Panc1 (cell line): ENCODE measurements around the gene OTX1. TPM values are rescaled to one million over a fixed set of nuclear protein-coding genes. Genes with fewer than 3 reads are reported as not detected.

Experiments used
- ATAC-seq: fragments of 200-7000 bp; cut with Tn5 transposase; 2 replicates; pipeline ENCODE4 v1.9.1; 2020; ENCODE audit warnings: mild to moderate bottlenecking, moderate library complexity
- BruUV-seq: library from RNA; stranded (reverse); fragments of 400-500 nt; replicated peaks from 2 replicates; lab custom pipeline; 2021; lab: Mats Ljungman, UMichigan
- CTCF ChIA-PET: fragments of 300-600 bp; sonication (Branson Sonifier 250); formaldehyde crosslinking; loops from one replicate; lab custom pipeline; 2022; ENCODE audit warnings: antibody characterized with exemption; lab: Charles Lee
- POLR2A ChIA-PET: fragments of 300-600 bp; sonication (Branson Sonifier 250); formaldehyde crosslinking; loops from one replicate; lab custom pipeline; 2022; ENCODE audit warnings: antibody characterized with exemption; lab: Charles Lee
- DNase-seq: peaks from one replicate; pipeline ENCODE4 v3.0.0-alpha.2; 2010; ENCODE audit warnings: low read depth, low spot score
- H3K27ac ChIP-seq: 2 replicates; pipeline ENCODE4 v1.5.1; 2011; ENCODE audit warnings: mild to moderate bottlenecking, low read length, inconsistent platforms
- H3K27me3 ChIP-seq: fragments of 200-500 bp; sonication (Bioruptor generic); 2 replicates; pipeline ENCODE4 v1.6.0; 2014; ENCODE audit warnings: low read length, inconsistent platforms; ENCODE audit not compliant: control insufficient read depth, insufficient read depth
- H3K36me3 ChIP-seq: fragments of 200-500 bp; sonication (Bioruptor generic); 2 replicates; pipeline ENCODE4 v1.5.1; 2014; ENCODE audit warnings: inconsistent platforms, mild to moderate bottlenecking, low read length, moderate library complexity; ENCODE audit not compliant: control insufficient read depth, insufficient read depth
- H3K4me1 ChIP-seq: 2 replicates; pipeline ENCODE4 v1.5.1; 2011; ENCODE audit warnings: inconsistent platforms, mild to moderate bottlenecking, low read length, moderate library complexity; ENCODE audit not compliant: control insufficient read depth, insufficient read depth
- H3K4me3 ChIP-seq, 2 experiments: 2 replicates each; pipeline ENCODE4 v1.5.1; 2011 to 2012; ENCODE audit warnings: low read depth in 2 of 2, low read length in 2 of 2, mild to moderate bottlenecking in 2 of 2, inconsistent platforms in 1 of 2, moderate library complexity in 1 of 2
- H3K9me3 ChIP-seq: fragments of 200-500 bp; sonication (Bioruptor generic); 2 replicates; pipeline ENCODE4 v1.5.1; 2014; ENCODE audit warnings: low read depth, mild to moderate bottlenecking, inconsistent platforms, low read length, moderate library complexity; ENCODE audit not compliant: control insufficient read depth, insufficient read depth
- POLR2AphosphoS5 ChIP-seq: IDR thresholded peaks from 2 replicates; pipeline ENCODE4 v1.6.1; 2012; ENCODE audit warnings: mild to moderate bottlenecking, low read depth, low read length, moderate library complexity
- SIN3A ChIP-seq: IDR thresholded peaks from 2 replicates; pipeline ENCODE4 v1.6.1; 2012; ENCODE audit warnings: low read depth, mild to moderate bottlenecking, low read length, moderate library complexity, borderline replicate concordance; ENCODE audit not compliant: insufficient read depth
- TCF7L2 ChIP-seq: IDR thresholded peaks from 2 replicates; pipeline ENCODE4 v1.6.1; 2011; ENCODE audit warnings: mild to moderate bottlenecking, low read depth, low read length, inconsistent platforms
- in situ Hi-C: cut with HindIII; loops from 2 replicates; pipeline ENCODE4 v1.10.0; 2016; ENCODE audit warnings: low sequenced_read_pairs, low pct_unique_long_range_greater_than_20kb
- intact Hi-C: fragments of 100-400 bp; cut with micrococcal nuclease; formaldehyde crosslinking; loops from one replicate; pipeline ENCODE4 v1.10.0; 2022; ENCODE audit not compliant: unreplicated experiment
- total RNA-seq: library from RNA; stranded (reverse); gene quantifications from one replicate; pipeline ENCODE4 v1.2.1, GENCODE V29; 2021; ENCODE audit not compliant: unreplicated experiment
- TF ChIP-seq, protein P1 (sequence below): fragments of 450-650 bp; IDR thresholded peaks from 2 replicates; pipeline ENCODE4 v1.5.1; 2017; ENCODE audit warnings: mild to moderate bottlenecking
- TF ChIP-seq, protein P2 (sequence below), 2 experiments: IDR thresholded peaks; 2 replicates each; pipeline ENCODE4 v1.6.1; 2011 to 2012; ENCODE audit warnings: low read depth in 2 of 2, control low read depth in 1 of 2, low read length in 1 of 2, mild to moderate bottlenecking in 1 of 2, moderate library complexity in 1 of 2; ENCODE audit not compliant: insufficient read depth in 1 of 2

OTX1 gene
- total RNA-seq, 1 experiment from 2014 or later = 4.2 TPM

DNA sequence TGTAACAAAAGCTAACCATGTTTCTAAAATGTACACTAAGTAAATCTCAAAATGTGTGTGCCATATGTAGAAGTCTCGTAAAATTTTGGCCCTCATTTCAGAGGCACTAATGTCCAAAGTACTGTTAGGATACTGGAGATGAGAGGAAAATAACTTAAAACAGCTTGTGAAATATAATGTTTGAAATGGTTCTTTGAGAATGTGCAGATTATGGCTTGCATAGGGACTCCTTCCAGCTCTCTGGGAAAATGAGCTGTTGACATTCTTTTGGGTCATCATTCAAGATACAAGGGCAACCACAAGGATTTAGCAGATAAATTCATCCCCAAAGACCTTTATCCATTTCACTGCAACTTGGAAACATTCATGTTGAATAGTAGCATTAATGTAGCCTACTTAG lies 38.1 kb upstream of the OTX1 start:
- ATAC-seq (no peak), DNase-seq (no peak)
- ChIA-PET CTCF (no interaction called here), POLR2A (interaction anchor here (0.7 kb wide), 1 partner anchor 49 kb away, joined by 3 read pairs; no protein-coding TSS in a partner anchor)
- in situ Hi-C loops (no loop called here), intact Hi-C loops (no loop called here)
- Histone ChIP-seq H3K36me3 (no peaks in the 10 kb centered on the region), H3K27ac (no peak overlapping the region), H3K4me3 (no peak overlapping the region), H3K9me3 (no peaks in the 10 kb centered on the region), H3K4me1 (no peaks in the 10 kb centered on the region), H3K27me3 (no peaks in the 10 kb centered on the region)
- TF ChIP-seq, protein P1, sequence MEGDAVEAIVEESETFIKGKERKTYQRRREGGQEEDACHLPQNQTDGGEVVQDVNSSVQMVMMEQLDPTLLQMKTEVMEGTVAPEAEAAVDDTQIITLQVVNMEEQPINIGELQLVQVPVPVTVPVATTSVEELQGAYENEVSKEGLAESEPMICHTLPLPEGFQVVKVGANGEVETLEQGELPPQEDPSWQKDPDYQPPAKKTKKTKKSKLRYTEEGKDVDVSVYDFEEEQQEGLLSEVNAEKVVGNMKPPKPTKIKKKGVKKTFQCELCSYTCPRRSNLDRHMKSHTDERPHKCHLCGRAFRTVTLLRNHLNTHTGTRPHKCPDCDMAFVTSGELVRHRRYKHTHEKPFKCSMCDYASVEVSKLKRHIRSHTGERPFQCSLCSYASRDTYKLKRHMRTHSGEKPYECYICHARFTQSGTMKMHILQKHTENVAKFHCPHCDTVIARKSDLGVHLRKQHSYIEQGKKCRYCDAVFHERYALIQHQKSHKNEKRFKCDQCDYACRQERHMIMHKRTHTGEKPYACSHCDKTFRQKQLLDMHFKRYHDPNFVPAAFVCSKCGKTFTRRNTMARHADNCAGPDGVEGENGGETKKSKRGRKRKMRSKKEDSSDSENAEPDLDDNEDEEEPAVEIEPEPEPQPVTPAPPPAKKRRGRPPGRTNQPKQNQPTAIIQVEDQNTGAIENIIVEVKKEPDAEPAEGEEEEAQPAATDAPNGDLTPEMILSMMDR = no peak
- TF ChIP-seq POLR2AphosphoS5 = no peak
- TF ChIP-seq, protein P2, sequence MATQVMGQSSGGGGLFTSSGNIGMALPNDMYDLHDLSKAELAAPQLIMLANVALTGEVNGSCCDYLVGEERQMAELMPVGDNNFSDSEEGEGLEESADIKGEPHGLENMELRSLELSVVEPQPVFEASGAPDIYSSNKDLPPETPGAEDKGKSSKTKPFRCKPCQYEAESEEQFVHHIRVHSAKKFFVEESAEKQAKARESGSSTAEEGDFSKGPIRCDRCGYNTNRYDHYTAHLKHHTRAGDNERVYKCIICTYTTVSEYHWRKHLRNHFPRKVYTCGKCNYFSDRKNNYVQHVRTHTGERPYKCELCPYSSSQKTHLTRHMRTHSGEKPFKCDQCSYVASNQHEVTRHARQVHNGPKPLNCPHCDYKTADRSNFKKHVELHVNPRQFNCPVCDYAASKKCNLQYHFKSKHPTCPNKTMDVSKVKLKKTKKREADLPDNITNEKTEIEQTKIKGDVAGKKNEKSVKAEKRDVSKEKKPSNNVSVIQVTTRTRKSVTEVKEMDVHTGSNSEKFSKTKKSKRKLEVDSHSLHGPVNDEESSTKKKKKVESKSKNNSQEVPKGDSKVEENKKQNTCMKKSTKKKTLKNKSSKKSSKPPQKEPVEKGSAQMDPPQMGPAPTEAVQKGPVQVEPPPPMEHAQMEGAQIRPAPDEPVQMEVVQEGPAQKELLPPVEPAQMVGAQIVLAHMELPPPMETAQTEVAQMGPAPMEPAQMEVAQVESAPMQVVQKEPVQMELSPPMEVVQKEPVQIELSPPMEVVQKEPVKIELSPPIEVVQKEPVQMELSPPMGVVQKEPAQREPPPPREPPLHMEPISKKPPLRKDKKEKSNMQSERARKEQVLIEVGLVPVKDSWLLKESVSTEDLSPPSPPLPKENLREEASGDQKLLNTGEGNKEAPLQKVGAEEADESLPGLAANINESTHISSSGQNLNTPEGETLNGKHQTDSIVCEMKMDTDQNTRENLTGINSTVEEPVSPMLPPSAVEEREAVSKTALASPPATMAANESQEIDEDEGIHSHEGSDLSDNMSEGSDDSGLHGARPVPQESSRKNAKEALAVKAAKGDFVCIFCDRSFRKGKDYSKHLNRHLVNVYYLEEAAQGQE (IDR thresholded peaks at IDR 0.05; ENCODE audit: insufficient read depth in 1 of 2, low read depth in 2 of 2, low read length in 1 of 2) = no peak
- no peak for TF ChIP-seq SIN3A
- no peak for TF ChIP-seq TCF7L2
- no TSS peak for BruUV-seq

DNA sequence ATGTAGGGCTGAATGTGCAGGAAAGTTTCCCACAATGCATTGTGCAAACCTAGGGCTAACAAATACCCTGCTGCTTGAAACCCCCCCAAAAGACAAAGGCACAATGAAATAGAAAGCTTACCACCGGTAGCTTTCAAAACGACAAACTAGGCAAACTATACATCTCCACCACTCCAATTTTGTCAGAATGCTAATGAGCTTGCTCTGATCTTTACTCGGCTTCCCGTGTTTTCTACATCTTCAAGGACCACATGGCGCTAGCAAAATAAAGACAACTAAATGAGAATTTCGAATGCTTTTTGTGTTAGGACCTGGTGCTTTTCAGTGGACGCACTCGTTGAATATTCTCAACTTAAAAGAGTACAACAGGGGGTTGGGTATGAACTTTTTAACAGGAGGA lies 37.2 kb upstream of the OTX1 start:
- ChIA-PET POLR2A (no interaction called here), CTCF (no interaction called here)
- Histone ChIP-seq H3K4me1 (no peaks in the 10 kb centered on the region), H3K9me3 (no peaks in the 10 kb centered on the region), H3K36me3 (no peaks in the 10 kb centered on the region), H3K4me3 (no peak overlapping the region), H3K27me3 (no peaks in the 10 kb centered on the region), H3K27ac (no peak overlapping the region)
- TF ChIP-seq, protein P1 = no peak
- TF ChIP-seq TCF7L2 (no peak), POLR2AphosphoS5 (no peak), SIN3A (no peak)
- TF ChIP-seq, protein P2 (IDR thresholded peaks at IDR 0.05; ENCODE audit: insufficient read depth in 1 of 2, low read depth in 2 of 2, low read length in 1 of 2) = no peak
- ATAC-seq (no peak), DNase-seq (no peak)
- in situ Hi-C loops (no loop called here), intact Hi-C loops (no loop called here)
- BruUV-seq = no TSS peak
